ENCODE data around the gene MYO1D.

- TF ChIP-seq POLR2A (IDR thresholded peaks at IDR 0.05): no peak
- no peak for TF ChIP-seq CTCF (IDR thresholded peaks at IDR 0.05)
- TF ChIP-seq POLR2AphosphoS5 (IDR thresholded peaks at IDR 0.05): no peak
Observed at GRCh38 chr17:32819787-32820186, 57.1 kb downstream of the MYO1D start.

Data from suprapubic skin (tissue), 4 donors.